Stimulated activated memory B cell treated with anti-CD40 and anti-IgM and Interleukin-4, amounts not matched to agents 10 μg/mL and 1 μg/mL and 100 μg/mL, for 72 hours (primary cell): ENCODE data around the gene LPCAT3.

Source experiments
- ATAC-seq: fragments of 150-1000 bp; cut with Tn5 transposase; 2 replicates; pipeline ENCODE4 v1.10.0; 2021
- H3K27ac Mint-ChIP-seq: one replicate; pipeline ENCODE4 v1.8.0; 2022; ENCODE audit warnings: mild to moderate bottlenecking, mixed read lengths
- H3K27me3 Mint-ChIP-seq: one replicate; pipeline ENCODE4 v1.8.0; 2022; ENCODE audit warnings: mixed read lengths
- H3K36me3 Mint-ChIP-seq: one replicate; pipeline ENCODE4 v1.8.0; 2022; ENCODE audit warnings: mixed read lengths
- H3K4me1 Mint-ChIP-seq: one replicate; pipeline ENCODE4 v1.8.0; 2022; ENCODE audit warnings: mixed read lengths
- H3K4me3 Mint-ChIP-seq: one replicate; pipeline ENCODE4 v1.8.0; 2022; ENCODE audit warnings: mild to moderate bottlenecking, moderate library complexity, mixed read lengths
- H3K9me3 Mint-ChIP-seq: one replicate; pipeline ENCODE4 v1.8.0; 2022; ENCODE audit warnings: mixed read lengths

LPCAT3 gene

DNA sequence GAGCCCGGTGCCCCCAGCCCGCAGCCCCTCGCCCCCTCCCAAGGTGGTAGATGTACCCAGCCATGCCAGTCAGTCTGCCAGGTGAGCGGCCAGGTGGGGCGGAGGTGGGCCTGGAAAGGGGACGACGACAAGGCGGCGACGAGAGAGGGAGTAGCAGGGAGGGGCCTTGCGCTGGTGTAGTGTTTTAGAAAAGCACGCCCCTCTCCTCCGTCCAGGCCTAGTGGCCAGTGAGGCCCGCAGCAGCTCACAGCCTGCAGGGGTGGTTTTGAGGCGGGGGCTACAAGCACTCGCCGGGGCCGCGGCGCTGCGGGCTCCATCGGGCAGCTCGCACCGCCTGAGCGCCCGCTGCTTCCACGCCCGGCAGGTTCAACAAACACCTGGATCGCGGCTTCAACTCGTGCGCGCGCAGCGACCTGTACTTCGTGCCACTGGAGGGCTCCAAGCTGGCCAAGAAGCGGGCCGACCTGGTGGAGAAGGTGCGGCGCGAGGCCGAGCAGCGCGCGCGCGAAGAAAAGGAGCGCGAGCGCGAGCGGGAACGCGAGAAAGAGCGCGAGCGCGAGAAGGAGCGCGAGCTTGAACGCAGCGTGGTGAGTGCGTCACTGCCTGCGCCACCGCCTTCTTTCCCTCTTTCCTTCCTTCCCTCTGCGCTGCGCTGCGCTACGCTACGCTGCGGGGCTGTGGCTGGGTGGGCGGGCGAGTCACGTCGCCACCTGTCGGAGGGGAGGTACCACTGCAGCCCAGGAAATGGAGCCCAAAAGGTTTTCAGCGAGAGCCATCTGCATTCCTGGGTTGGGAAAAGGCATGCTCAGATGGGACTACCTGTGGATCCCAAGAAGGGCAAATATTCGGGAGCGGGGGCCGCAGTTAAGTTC lies 80.6 kb downstream of the LPCAT3 start:
- ATAC-seq: peak; percentile 95
- no peaks in the 10 kb centered on the region for H3K9me3 Mint-ChIP-seq
- no peaks in the 10 kb centered on the region for H3K27me3 Mint-ChIP-seq
- peaks cover 65% of the 10 kb centered on the region for H3K4me1 Mint-ChIP-seq
- peaks cover 63% of the 10 kb centered on the region for H3K36me3 Mint-ChIP-seq
- H3K4me3 Mint-ChIP-seq: peak overlapping the region; percentile 75
- H3K27ac Mint-ChIP-seq: peak overlapping the region; percentile 96

DNA sequence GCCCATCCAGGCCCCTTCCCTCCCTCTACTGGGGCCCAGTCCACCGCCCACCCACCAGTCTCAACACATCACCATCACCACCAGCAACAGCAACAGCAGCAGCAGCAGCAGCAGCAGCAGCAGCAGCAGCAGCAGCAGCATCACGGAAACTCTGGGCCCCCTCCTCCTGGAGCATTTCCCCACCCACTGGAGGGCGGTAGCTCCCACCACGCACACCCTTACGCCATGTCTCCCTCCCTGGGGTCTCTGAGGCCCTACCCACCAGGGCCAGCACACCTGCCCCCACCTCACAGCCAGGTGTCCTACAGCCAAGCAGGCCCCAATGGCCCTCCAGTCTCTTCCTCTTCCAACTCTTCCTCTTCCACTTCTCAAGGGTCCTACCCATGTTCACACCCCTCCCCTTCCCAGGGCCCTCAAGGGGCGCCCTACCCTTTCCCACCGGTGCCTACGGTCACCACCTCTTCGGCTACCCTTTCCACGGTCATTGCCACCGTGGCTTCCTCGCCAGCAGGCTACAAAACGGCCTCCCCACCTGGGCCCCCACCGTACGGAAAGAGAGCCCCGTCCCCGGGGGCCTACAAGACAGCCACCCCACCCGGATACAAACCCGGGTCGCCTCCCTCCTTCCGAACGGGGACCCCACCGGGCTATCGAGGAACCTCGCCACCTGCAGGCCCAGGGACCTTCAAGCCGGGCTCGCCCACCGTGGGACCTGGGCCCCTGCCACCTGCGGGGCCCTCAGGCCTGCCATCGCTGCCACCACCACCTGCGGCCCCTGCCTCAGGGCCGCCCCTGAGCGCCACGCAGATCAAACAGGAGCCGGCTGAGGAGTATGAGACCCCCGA lies 81.4 kb downstream of the LPCAT3 start:
- peaks cover 58% of the 10 kb centered on the region for H3K36me3 Mint-ChIP-seq
- no peaks in the 10 kb centered on the region for H3K9me3 Mint-ChIP-seq
- peak overlapping the region; percentile 96 for H3K27ac Mint-ChIP-seq
- ATAC-seq: peak; percentile 41
- H3K4me1 Mint-ChIP-seq: peaks cover 60% of the 10 kb centered on the region
- H3K4me3 Mint-ChIP-seq: peak overlapping the region; percentile 75
- H3K27me3 Mint-ChIP-seq: no peaks in the 10 kb centered on the region

DNA sequence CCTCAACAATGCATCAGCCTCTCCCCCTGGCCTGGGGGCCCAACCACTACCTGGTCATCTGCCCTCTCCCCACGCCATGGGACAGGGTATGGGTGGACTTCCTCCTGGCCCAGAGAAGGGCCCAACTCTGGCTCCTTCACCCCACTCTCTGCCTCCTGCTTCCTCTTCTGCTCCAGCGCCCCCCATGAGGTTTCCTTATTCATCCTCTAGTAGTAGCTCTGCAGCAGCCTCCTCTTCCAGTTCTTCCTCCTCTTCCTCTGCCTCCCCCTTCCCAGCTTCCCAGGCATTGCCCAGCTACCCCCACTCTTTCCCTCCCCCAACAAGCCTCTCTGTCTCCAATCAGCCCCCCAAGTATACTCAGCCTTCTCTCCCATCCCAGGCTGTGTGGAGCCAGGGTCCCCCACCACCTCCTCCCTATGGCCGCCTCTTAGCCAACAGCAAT lies 82.1 kb downstream of the LPCAT3 start:
- no peaks in the 10 kb centered on the region for H3K9me3 Mint-ChIP-seq
- ATAC-seq: peak; percentile 0
- peak overlapping the region; percentile 75 for H3K4me3 Mint-ChIP-seq
- H3K27ac Mint-ChIP-seq: peak overlapping the region; percentile 96
- H3K36me3 Mint-ChIP-seq: peaks cover 55% of the 10 kb centered on the region
- H3K27me3 Mint-ChIP-seq: no peaks in the 10 kb centered on the region
- peaks cover 63% of the 10 kb centered on the region for H3K4me1 Mint-ChIP-seq

DNA sequence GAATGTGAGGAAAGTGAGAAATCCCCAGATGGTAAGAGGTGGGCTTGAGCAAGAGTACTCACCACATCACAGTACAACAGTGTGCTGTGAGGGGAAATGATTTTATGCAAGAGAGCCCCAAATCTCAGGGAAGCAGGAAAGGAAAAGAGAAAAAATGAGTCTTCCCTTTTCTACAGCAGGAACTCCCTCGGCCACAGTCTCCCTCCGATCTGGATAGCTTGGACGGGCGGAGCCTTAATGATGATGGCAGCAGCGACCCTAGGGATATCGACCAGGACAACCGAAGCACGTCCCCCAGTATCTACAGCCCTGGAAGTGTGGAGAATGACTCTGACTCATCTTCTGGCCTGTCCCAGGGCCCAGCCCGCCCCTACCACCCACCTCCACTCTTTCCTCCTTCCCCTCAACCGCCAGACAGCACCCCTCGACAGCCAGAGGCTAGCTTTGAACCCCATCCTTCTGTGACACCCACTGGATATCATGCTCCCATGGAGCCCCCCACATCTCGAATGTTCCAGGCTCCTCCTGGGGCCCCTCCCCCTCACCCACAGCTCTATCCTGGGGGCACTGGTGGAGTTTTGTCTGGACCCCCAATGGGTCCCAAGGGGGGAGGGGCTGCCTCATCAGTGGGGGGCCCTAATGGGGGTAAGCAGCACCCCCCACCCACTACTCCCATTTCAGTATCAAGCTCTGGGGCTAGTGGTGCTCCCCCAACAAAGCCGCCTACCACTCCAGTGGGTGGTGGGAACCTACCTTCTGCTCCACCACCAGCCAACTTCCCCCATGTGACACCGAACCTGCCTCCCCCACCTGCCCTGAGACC lies 82.7 kb downstream of the LPCAT3 start:
- Mint-ChIP-seq H3K4me3 (peak overlapping the region; percentile 75), H3K27me3 (no peaks in the 10 kb centered on the region), H3K36me3 (peaks cover 51% of the 10 kb centered on the region), H3K27ac (peak overlapping the region; percentile 96), H3K9me3 (no peaks in the 10 kb centered on the region), H3K4me1 (peaks cover 66% of the 10 kb centered on the region)
- ATAC-seq: no peak

DNA sequence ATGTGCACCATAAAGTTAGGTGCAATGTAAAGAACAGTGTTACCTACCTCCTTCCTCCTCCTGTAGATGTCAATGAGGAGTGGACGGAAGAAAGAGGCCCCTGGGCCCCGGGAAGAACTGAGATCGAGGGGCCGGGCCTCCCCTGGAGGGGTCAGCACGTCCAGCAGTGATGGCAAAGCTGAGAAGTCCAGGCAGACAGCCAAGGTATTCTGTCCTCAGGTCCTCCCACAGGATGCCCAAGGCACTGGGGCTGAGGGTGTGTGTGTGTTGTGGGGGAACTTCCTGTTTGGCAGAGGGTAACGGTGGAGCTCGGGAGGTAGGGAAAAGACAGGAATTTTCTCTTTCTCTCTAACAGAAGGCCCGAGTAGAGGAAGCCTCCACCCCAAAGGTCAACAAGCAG lies 84.2 kb downstream of the LPCAT3 start:
- no peak overlapping the region for H3K4me3 Mint-ChIP-seq
- H3K27ac Mint-ChIP-seq: peak overlapping the region; percentile 65
- no peak for ATAC-seq
- no peaks in the 10 kb centered on the region for H3K9me3 Mint-ChIP-seq
- H3K27me3 Mint-ChIP-seq: no peaks in the 10 kb centered on the region
- H3K36me3 Mint-ChIP-seq: peaks cover 38% of the 10 kb centered on the region
- H3K4me1 Mint-ChIP-seq: peaks cover 71% of the 10 kb centered on the region

DNA sequence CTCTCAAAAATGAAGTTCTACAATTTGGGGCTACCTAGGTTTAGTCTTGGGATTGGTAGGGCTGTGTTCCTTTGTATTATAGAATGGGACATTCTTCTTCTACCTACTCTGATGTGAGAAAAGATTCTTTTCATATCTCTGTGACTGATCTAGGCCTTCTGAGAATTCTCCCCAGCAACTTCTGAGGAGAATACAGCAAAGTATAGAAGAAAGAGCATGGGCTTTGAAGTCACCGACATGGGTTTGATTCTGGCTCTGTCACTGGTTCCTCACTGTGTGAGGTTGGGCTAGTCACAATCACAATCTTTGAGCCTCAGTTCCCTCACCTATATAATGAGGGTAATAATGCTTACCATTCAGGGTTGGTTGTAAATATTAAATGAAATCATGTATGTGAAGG lies 85.5 kb downstream of the LPCAT3 start:
- peaks cover 69% of the 10 kb centered on the region for H3K4me1 Mint-ChIP-seq
- no peaks in the 10 kb centered on the region for H3K9me3 Mint-ChIP-seq
- H3K27ac Mint-ChIP-seq: peak overlapping the region; percentile 19
- H3K36me3 Mint-ChIP-seq: peaks cover 35% of the 10 kb centered on the region
- ATAC-seq: no peak
- H3K4me3 Mint-ChIP-seq: no peak overlapping the region
- no peaks in the 10 kb centered on the region for H3K27me3 Mint-ChIP-seq

DNA sequence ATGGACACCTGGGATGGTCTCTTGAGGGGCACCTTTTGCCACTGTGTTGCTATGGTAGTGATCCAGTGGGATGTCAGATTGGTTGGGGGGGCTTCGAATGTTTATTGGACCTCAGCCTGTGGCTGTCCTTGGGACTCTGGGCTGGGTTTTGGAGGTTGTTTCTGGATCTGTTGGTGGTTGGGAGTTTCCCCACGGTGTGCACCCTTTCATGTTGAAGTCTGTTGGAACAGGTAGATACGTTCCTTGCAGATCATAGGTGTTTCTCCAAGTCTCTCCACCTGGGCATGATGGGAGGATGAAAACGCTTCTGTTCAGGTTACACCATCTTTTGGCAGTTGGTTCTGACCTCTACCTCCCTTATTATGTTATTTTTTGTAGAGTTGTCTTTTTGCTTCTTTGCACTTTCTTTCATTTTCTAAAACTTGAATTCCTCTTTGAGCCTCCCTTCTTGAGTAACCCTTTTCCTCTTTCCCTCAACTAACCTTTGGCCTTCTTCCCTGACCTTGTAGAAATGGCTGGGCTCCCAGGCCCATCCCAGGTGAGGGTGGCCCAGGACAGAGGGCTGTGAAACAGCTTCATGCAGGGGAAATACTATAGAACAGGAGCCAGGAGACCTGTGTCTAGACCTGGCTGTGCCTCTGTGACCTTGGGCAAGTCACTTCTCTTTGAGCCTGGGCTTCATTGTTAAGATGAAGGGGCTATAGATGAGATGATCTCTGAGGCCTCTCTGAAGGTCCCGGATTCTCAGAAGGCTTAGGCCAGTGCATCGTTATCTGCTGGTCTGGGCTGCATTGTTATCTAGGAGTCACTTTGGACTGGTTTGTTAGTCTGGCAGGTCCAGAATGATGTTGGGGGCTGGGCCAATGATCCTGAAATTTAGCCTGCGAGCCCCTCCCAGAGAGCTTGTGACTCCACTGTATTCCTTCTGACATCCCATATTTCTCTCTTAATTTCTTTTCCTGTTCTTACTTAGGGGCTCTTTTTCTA lies 88.5 kb downstream of the LPCAT3 start:
- Mint-ChIP-seq H3K4me1 (peaks cover 64% of the 10 kb centered on the region), H3K9me3 (no peaks in the 10 kb centered on the region), H3K4me3 (peak overlapping the region; percentile 79), H3K27me3 (no peaks in the 10 kb centered on the region), H3K36me3 (peaks cover 13% of the 10 kb centered on the region), H3K27ac (peak overlapping the region; percentile 91)
- no peak for ATAC-seq

DNA sequence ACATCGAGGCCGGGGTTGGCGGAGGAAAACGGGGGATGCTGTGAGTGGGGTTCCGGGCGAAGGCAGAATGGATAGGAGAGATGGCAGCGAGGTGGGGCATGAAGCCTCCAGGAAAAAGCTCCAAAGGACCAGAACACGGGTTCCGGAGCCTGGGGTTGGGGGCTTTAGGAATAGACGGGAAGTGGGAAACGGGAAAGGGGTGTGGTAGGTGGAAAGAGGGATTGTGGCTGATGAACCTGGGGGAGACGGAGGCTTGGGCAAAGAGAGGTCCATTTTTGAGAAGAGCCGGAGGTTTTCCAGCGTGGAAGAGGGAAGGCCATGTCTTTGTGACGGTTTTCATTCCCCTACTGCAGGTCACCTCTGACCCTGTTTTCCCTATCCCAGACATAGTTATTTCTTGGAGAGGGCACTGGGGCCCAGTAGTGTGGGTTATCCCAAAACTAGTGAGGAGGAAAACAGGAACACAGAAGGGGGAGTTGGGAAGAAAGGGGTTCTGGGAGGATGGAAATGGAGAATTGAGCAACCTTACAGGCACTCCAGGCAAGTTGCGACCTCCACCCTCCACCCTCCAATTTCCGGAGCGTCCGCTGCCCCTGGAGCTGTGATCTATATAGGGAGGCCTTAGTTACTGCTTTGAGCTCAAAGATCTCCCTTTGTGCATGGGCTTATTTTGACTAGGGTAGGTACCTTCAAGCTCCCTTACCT lies 89.4 kb downstream of the LPCAT3 start:
- peaks cover 64% of the 10 kb centered on the region for H3K4me1 Mint-ChIP-seq
- no peak for ATAC-seq
- peak overlapping the region; percentile 91 for H3K27ac Mint-ChIP-seq
- H3K27me3 Mint-ChIP-seq: no peaks in the 10 kb centered on the region
- peak overlapping the region; percentile 79 for H3K4me3 Mint-ChIP-seq
- H3K36me3 Mint-ChIP-seq: peaks cover 4% of the 10 kb centered on the region
- H3K9me3 Mint-ChIP-seq: no peaks in the 10 kb centered on the region

DNA sequence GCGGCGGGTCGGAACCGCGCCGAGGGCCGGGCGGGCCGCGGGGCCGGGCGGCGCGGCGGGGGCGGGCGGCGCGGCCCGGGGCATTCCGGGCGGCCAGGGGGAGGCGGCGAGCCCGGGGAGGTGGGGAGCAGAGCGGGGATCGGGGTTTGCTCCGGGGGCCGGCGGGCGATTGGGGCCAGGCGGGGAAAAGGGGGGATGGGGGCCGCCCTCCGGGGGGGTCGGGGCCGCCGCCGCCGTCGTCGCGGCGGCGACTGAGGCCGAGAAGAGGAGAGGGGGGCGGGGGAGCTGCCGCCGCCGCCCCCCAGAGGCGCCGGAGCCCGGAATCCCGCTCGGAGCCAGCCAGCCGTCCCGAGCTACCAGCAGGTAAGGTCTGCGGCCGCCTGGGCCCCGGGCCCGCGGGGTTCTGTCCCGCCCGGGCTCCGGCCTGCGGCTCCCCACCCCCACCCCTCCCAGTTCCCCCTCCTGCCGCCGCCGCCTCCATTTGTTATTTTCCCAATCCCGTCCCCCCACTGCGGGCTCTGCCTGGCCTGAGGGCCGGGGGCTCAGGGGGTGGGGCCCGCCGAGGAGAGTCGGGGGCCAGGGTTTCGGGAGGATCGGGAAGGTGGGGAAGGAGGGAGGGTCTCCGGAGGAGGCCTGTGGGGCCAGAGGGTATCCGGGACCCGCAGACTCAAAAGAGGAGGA lies 90.1 kb downstream of the LPCAT3 start:
- Mint-ChIP-seq H3K4me3 (peak overlapping the region; percentile 79), H3K27ac (peak overlapping the region; percentile 92), H3K36me3 (no peaks in the 10 kb centered on the region), H3K9me3 (no peaks in the 10 kb centered on the region), H3K4me1 (peaks cover 67% of the 10 kb centered on the region), H3K27me3 (no peaks in the 10 kb centered on the region)
- ATAC-seq: peak; percentile 64

DNA sequence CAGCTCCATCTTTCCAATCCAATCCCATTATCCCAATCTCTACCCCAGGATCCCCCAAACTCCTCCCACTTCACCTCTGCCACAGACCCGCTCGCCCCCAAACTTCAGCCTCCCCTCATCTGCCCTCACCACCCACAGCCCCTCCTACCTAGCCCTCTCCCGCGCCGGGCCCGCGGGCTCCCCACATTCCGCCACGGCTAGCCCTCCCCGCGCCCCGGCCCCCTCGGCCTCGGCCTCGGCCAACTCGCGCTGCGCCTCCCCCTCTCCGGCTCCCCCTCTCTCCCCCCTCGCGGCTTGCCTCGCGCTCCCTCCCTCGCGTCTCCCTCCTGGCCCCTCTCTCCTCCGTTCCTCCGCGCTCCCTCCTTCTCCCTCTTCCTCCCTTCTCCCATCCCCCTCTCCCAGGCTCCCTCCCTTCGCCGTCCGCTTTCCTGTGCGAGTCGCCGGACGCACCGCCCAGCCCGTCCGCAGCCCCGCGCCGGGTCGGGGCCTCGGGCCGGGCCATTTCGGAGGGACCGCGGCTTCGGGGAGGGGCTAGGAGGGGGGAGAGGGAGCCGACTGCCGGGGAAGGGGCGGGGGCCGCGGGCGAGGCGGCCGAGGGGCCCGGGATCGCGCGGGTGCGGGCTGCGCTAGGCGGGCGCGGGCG lies 90.8 kb downstream of the LPCAT3 start, which contains the start of gene ATN1:
ATN1 (plus strand) TSS at position 581 of the 643 bp plus-strand sequence. CDS start 6,043 bp downstream, outside the sequence.
- H3K36me3 Mint-ChIP-seq: peaks cover 5% of the 10 kb centered on the region
- no peaks in the 10 kb centered on the region for H3K27me3 Mint-ChIP-seq
- peaks cover 74% of the 10 kb centered on the region for H3K4me1 Mint-ChIP-seq
- H3K4me3 Mint-ChIP-seq: peak within 1 kb of the TSS; percentile 91
- peak; percentile 64 for ATAC-seq
- peak within 1 kb of the TSS; percentile 92 for H3K27ac Mint-ChIP-seq
- H3K9me3 Mint-ChIP-seq: no peaks in the 10 kb centered on the region
